ENCODE data around the gene PPFIA2.

DNA sequence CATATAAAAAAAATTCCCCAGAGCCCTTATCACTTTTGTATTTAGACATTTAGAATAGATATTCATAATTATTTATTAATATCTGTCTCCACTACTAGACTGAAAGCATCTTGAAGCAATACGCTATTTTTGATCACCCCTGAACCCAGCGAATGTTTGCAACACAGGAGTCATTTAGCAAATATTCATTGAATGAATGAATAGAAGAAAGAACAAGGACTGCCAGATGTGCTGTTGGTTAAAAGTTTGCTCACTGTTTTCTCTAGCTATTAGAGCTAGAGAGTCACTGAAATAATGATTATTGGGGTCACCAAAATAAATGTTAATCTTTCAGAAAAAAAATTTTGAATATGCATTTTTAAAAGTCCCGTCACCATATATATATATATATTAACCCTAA is 506.9 kb downstream of the PPFIA2 start:
- TF ChIP-seq, protein P1, sequence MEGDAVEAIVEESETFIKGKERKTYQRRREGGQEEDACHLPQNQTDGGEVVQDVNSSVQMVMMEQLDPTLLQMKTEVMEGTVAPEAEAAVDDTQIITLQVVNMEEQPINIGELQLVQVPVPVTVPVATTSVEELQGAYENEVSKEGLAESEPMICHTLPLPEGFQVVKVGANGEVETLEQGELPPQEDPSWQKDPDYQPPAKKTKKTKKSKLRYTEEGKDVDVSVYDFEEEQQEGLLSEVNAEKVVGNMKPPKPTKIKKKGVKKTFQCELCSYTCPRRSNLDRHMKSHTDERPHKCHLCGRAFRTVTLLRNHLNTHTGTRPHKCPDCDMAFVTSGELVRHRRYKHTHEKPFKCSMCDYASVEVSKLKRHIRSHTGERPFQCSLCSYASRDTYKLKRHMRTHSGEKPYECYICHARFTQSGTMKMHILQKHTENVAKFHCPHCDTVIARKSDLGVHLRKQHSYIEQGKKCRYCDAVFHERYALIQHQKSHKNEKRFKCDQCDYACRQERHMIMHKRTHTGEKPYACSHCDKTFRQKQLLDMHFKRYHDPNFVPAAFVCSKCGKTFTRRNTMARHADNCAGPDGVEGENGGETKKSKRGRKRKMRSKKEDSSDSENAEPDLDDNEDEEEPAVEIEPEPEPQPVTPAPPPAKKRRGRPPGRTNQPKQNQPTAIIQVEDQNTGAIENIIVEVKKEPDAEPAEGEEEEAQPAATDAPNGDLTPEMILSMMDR (optimal IDR thresholded peaks at IDR 0.05 in 1 of 3, IDR thresholded peaks at IDR 0.05 in 1 of 3, conservative IDR thresholded peaks at IDR 0.05 in 1 of 3; ENCODE audit: extremely low read depth in 1 of 3, insufficient read depth in 2 of 3, low read length in 3 of 3), result no peak
- no peak for TF ChIP-seq EZH2 (IDR thresholded peaks at IDR 0.05; ENCODE audit: low read length)
